Thyroid gland (tissue), 4 donors: ENCODE results near the gene FGD6.

ENCODE experiments used
- POLR2A ChIP-seq, 2 donors: fragments of 450-650 bp; IDR thresholded peaks; one replicate each; pipeline ENCODE4 v1.6.1; 2017; ENCODE audit warnings: antibody characterized with exemption in 2 of 2, mild to moderate bottlenecking in 2 of 2, moderate library complexity in 1 of 2
- TF ChIP-seq, protein P1 (sequence below), 6 experiments: fragments of 200-600 bp in 3 of 6; fragments of 450-650 bp in 3 of 6; sonication (generic) in 3 of 6; IDR thresholded peaks; one replicate each; pipeline ENCODE4 v1.5.1; 2016 to 2019; ENCODE audit warnings: antibody characterized with exemption in 6 of 6, mild to moderate bottlenecking in 2 of 6, inconsistent platforms in 1 of 6, moderate library complexity in 1 of 6

DNA sequence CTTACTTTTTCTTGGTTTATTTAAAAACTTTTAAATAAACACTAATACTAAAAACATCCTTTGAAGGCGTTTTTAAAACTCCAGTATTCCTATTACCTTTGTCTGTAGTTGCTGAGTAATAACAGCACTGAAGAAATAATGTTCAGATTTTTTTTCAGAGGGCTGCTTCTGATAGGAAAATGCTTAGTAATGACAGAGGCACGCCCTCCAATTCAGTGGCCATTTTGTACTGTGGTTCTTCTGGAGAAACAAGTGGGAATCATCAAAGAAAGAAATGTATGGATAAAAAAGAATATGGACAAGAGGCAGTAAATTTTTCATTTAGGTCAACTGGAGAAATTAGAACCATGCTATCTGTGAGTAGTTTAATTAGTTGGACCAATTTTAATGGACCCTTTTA, 13.9 kb upstream of the FGD6 start:
- no peak for TF ChIP-seq POLR2A (IDR thresholded peaks at IDR 0.05)
- TF ChIP-seq, protein P1, sequence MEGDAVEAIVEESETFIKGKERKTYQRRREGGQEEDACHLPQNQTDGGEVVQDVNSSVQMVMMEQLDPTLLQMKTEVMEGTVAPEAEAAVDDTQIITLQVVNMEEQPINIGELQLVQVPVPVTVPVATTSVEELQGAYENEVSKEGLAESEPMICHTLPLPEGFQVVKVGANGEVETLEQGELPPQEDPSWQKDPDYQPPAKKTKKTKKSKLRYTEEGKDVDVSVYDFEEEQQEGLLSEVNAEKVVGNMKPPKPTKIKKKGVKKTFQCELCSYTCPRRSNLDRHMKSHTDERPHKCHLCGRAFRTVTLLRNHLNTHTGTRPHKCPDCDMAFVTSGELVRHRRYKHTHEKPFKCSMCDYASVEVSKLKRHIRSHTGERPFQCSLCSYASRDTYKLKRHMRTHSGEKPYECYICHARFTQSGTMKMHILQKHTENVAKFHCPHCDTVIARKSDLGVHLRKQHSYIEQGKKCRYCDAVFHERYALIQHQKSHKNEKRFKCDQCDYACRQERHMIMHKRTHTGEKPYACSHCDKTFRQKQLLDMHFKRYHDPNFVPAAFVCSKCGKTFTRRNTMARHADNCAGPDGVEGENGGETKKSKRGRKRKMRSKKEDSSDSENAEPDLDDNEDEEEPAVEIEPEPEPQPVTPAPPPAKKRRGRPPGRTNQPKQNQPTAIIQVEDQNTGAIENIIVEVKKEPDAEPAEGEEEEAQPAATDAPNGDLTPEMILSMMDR (IDR thresholded peaks at IDR 0.05) = no peak
